Measurements from ENCODE around the gene CDC42BPB. TPM values are rescaled to one million over a fixed set of nuclear protein-coding genes. Genes with fewer than 3 reads are reported as not detected.

CDC42BPB gene
- total and polyA plus RNA-seq, 2 of the 13 experiments (the other 11 are each of a cell fraction or from before 2014, with no cell fraction given): 19.7 to 32.3 TPM

- 0 out of 2 replicates have a peak, but pooled peaks have one; percentile 6 for TF ChIP-seq NRL (CRISPR knock-in tag; IDR thresholded peaks at IDR 0.05; ENCODE audit: borderline replicate concordance)
- 0 out of 2 replicates have a peak, but pooled peaks have one; percentile 45 for TF ChIP-seq ZNF703 (CRISPR knock-in tag; IDR thresholded peaks at IDR 0.05; ENCODE audit: borderline replicate concordance)
- TF ChIP-seq NR2F1 (CRISPR knock-in tag; IDR thresholded peaks at IDR 0.05): peak; percentile 59 to 74; a peak in 2 of 4 replicates
- peak; percentile 95 for TF ChIP-seq ZNF350 (CRISPR knock-in tag; IDR thresholded peaks at IDR 0.05; ENCODE audit: borderline replicate concordance, low read depth)
- 0 out of 2 replicates have a peak, but pooled peaks have one; percentile 77 for TF ChIP-seq ZNF720 (CRISPR knock-in tag; IDR thresholded peaks at IDR 0.05)
- TF ChIP-seq ZBTB34 (CRISPR knock-in tag; IDR thresholded peaks at IDR 0.05): peak; percentile 87
- TF ChIP-seq ZNF3 (CRISPR knock-in tag; IDR thresholded peaks at IDR 0.05): no peak
- no peak for TF ChIP-seq ZBTB21 (CRISPR knock-in tag; IDR thresholded peaks at IDR 0.05)
- TF ChIP-seq ZNF740 (CRISPR knock-in tag; IDR thresholded peaks at IDR 0.05): peak; percentile 97
- peak; percentile 17; the same call in 1 of the 2 replicates for TF ChIP-seq BCL6 (CRISPR knock-in tag; IDR thresholded peaks at IDR 0.05)
- peak; percentile 79 for TF ChIP-seq RXRB (CRISPR knock-in tag; IDR thresholded peaks at IDR 0.05; ENCODE audit: borderline replicate concordance)
- peak; percentile 77; the same call in 1 of the 2 replicates for TF ChIP-seq ZNF605 (CRISPR knock-in tag; IDR thresholded peaks at IDR 0.05)
- TF ChIP-seq SALL1 (CRISPR knock-in tag; IDR thresholded peaks at IDR 0.05): peak; percentile 84
- TF ChIP-seq BORCS8-MEF2B (CRISPR knock-in tag; IDR thresholded peaks at IDR 0.05): peak; percentile 84; the same call in 1 of the 2 replicates
- TF ChIP-seq HBP1 (CRISPR knock-in tag; IDR thresholded peaks at IDR 0.05; ENCODE audit: low read depth): 0 out of 2 replicates have a peak, but pooled peaks have one; percentile 47
- TF ChIP-seq ZBTB7B (CRISPR knock-in tag; IDR thresholded peaks at IDR 0.05): peak; percentile 99
Observed at GRCh38 chr14:103099081-103099732, 41.9 kb upstream of the CDC42BPB start (continued).
